Gastroesophageal sphincter (tissue), 3 donors: ENCODE data around the gene RNF148.

Source experiments
- CTCF ChIP-seq, 4 experiments: fragments of 200-600 bp in 2 of 4; fragments of 450-650 bp in 2 of 4; sonication (generic) in 1 of 4; IDR thresholded peaks; one replicate each; pipeline ENCODE4 v1.5.1; 2017 to 2019; ENCODE audit warnings: antibody characterized with exemption in 4 of 4, mild to moderate bottlenecking in 2 of 4, moderate library complexity in 2 of 4
- POLR2A ChIP-seq, 2 donors: fragments of 450-650 bp; IDR thresholded peaks; one replicate each; pipeline ENCODE4 v1.6.1; 2017; ENCODE audit warnings: antibody characterized with exemption in 2 of 2, mild to moderate bottlenecking in 2 of 2, moderate library complexity in 1 of 2

GRCh38 chr7:122750389-122750788 is 47.7 kb upstream of the RNF148 start:
- TF ChIP-seq CTCF (IDR thresholded peaks at IDR 0.05) = no peak
- TF ChIP-seq POLR2A (IDR thresholded peaks at IDR 0.05) = no peak
